HepG2 (cell line): Measurements from ENCODE around the gene CRIP1. TPM values are rescaled to one million over a fixed set of nuclear protein-coding genes. Genes with fewer than 3 reads are reported as not detected.

Source experiments
- ATAC-seq: fragments of 200-7000 bp; cut with Tn5 transposase; 3 replicates; pipeline ENCODE4 v1.9.1; 2020; ENCODE audit warnings: mild to moderate bottlenecking, moderate library complexity
- BruUV-seq: library from RNA; stranded (reverse); fragments of 400-500 nt; replicated peaks from 2 replicates; lab custom pipeline; 2021; lab: Mats Ljungman, UMichigan
- CTCF ChIA-PET: fragments of 300-600 bp; formaldehyde crosslinking; extraction: SDS; loops from one replicate; lab custom pipeline; 2021; ENCODE audit warnings: low total read pairs, inconsistent platforms, low intra/inter-chr PET ratio; lab: Yijun Ruan, JAX
- POLR2A ChIA-PET: fragments of 350-600 bp; sonication (Branson Sonifier 250); formaldehyde crosslinking; loops from one replicate; lab custom pipeline; 2020; ENCODE audit warnings: antibody characterized with exemption, inconsistent platforms; lab: Yijun Ruan, JAX
- DNase-seq: peaks from one replicate; pipeline ENCODE4 v3.0.0-alpha.2; 2015; ENCODE audit warnings: low spot score
- FAIRE-seq: peaks from 3 replicates; lab custom pipeline; 2011; peaks lifted over from hg19 to GRCh38; lab: Jason Lieb, UNC
- H2AFZ ChIP-seq: one replicate; pipeline ENCODE4 v1.6.1; 2011; ENCODE audit warnings: low read length, inconsistent platforms
- H3K27ac ChIP-seq: fragments of 300-600 bp; 3 replicates; pipeline ENCODE4 v1.8.0; 2011; ENCODE audit warnings: mixed run types, mild to moderate bottlenecking, mixed read lengths, low read length, inconsistent platforms; ENCODE audit not compliant: insufficient read depth; ENCODE audit errors: extremely low read length
- H3K27me3 ChIP-seq, 2 experiments: fragments of 200-600 bp in 1 of 2; 2 replicates in 1 of 2; 3 replicates in 1 of 2; pipeline versions ENCODE4 v1.6.0 to v1.8.0; 2011; ENCODE audit warnings: low read length in 2 of 2, mild to moderate bottlenecking in 2 of 2, moderate library complexity in 2 of 2, inconsistent platforms in 1 of 2; ENCODE audit not compliant: insufficient read depth in 2 of 2, control insufficient read depth in 1 of 2
- H3K36me3 ChIP-seq, 2 experiments: fragments of 200-600 bp in 1 of 2; replicated peaks in 1 of 2; 2 replicates in 1 of 2; 3 replicates in 1 of 2; pipeline versions ENCODE4 v1.5.1 to v1.8.0; 2011; ENCODE audit warnings: low read length in 2 of 2, inconsistent platforms in 1 of 2; ENCODE audit not compliant: insufficient read depth in 2 of 2, control insufficient read depth in 1 of 2
- H3K4me1 ChIP-seq: 2 replicates; pipeline ENCODE4 v1.5.1; 2012; ENCODE audit warnings: low read length, inconsistent platforms; ENCODE audit not compliant: insufficient read depth
- H3K4me2 ChIP-seq: 2 replicates; pipeline ENCODE4 v1.6.0; 2011; ENCODE audit warnings: low read depth, low read length, inconsistent platforms
- H3K4me3 ChIP-seq, 3 experiments: fragments of 200-600 bp in 1 of 3; sonication (generic), shearing (Covaris generic) in 1 of 3; replicated peaks in 1 of 3; 2 replicates each; pipeline ENCODE4 v1.5.1; 2011 to 2016; ENCODE audit warnings: low read length in 3 of 3, inconsistent platforms in 2 of 3, low read depth in 2 of 3, mild to moderate bottlenecking in 2 of 3, control low read depth in 1 of 3, mixed read lengths in 1 of 3; ENCODE audit not compliant: insufficient read depth in 1 of 3
- H3K79me2 ChIP-seq: one replicate; pipeline ENCODE4 v1.6.1; 2011; ENCODE audit warnings: low read length, inconsistent platforms; ENCODE audit not compliant: insufficient read depth
- H3K9ac ChIP-seq: 2 replicates; pipeline ENCODE4 v1.6.0; 2011; ENCODE audit warnings: mild to moderate bottlenecking, low read depth, low read length, inconsistent platforms; ENCODE audit not compliant: insufficient read depth
- H3K9me3 ChIP-seq: 2 replicates; pipeline ENCODE4 v1.5.1; 2012; ENCODE audit warnings: mild to moderate bottlenecking, low read length
- H4K20me1 ChIP-seq: 2 replicates; pipeline ENCODE4 v1.6.0; 2011; ENCODE audit warnings: inconsistent platforms, mild to moderate bottlenecking, low read length, moderate library complexity; ENCODE audit not compliant: insufficient read depth
- AGO2 ChIP-seq: fragments of 200-400 bp; formaldehyde crosslinking; optimal IDR thresholded peaks from 2 replicates; pipeline ENCODE3; 2017; ENCODE audit warnings: mild to moderate bottlenecking, low read depth, low read length, moderate library complexity
- ARID3A ChIP-seq: IDR thresholded peaks from 2 replicates; pipeline ENCODE4 v1.6.1; 2012; ENCODE audit warnings: low read depth, low read length, improper control_type of control experiment
- EED ChIP-seq: sonication (generic); formaldehyde crosslinking; IDR thresholded peaks from 2 replicates; pipeline ENCODE4 v1.5.0; 2020; ENCODE audit warnings: mild to moderate bottlenecking, missing genetic modification reagents
- KDM4B ChIP-seq: sonication (generic); formaldehyde crosslinking; IDR thresholded peaks from 2 replicates; pipeline ENCODE4 v1.4.0; 2020; ENCODE audit warnings: missing genetic modification reagents
- ZNF17 ChIP-seq: sonication (generic); formaldehyde crosslinking; IDR thresholded peaks from 2 replicates; pipeline ENCODE4 v1.5.0; 2020; ENCODE audit warnings: mild to moderate bottlenecking, missing genetic modification reagents
- ZNF879 ChIP-seq: sonication (generic); formaldehyde crosslinking; IDR thresholded peaks from 2 replicates; pipeline ENCODE4 v1.8.1; 2023; ENCODE audit warnings: missing genetic modification reagents
- WGBS: methylation state at CpG from one replicate; pipeline ENCODE4 v1.1.6; 2017; ENCODE audit warnings: low lambda C conversion rate; 5-methylcytosine and 5-hydroxymethylcytosine counted together
- in situ Hi-C: cut with HindIII; loops from 2 replicates; pipeline ENCODE4 v1.10.0; 2017; ENCODE audit warnings: low pct_unique_long_range_greater_than_20kb; ENCODE audit not compliant: extremely low pct_ligation_motif_present
- intact Hi-C: fragments of 100-400 bp; cut with micrococcal nuclease; formaldehyde crosslinking; loops from one replicate; pipeline ENCODE4 v1.10.0; 2022; ENCODE audit not compliant: unreplicated experiment
- polyA plus RNA-seq, 8 experiments: library from polyadenylated mRNA; depleted of rRNA in 3 of 8; stranded (reverse) in 7 of 8; unstranded in 1 of 8; fragments of >200 nt; fragmentation: Illumina TruSeq in 4 of 8; extraction: Trizol in 4 of 8; gene quantifications; 2 replicates each; pipeline versions ENCODE4 v1.2.1 to v1.2.3, GENCODE V29; 2011 to 2016; ENCODE audit warnings: low read depth in 4 of 8, missing spikeins in 1 of 8, mixed read lengths in 1 of 8; ENCODE audit not compliant: insufficient read depth in 1 of 8
- total RNA-seq, 5 experiments: library from RNA; depleted of rRNA; stranded (reverse); fragments of >200 nt; fragmentation: Illumina TruSeq; extraction: Trizol; gene quantifications; 2 replicates each; pipeline ENCODE4 v1.2.3, GENCODE V29; 2016; ENCODE audit warnings: low read depth in 1 of 5

The CRIP1 gene
- total and polyA plus RNA-seq, 2 of the 13 experiments (the other 11 are each of a cell fraction or from before 2014, with no cell fraction given) = 53.9 to 59.5 TPM

- BruUV-seq = no TSS peak
- no peaks in the 10 kb centered on the region for H3K4me1 ChIP-seq
- H3K4me2 ChIP-seq = no peak overlapping the region
- 100% methylated on average over 3 of the region's 18 CpGs for WGBS
- H3K79me2 ChIP-seq = peaks cover 36% of the 10 kb centered on the region
- in situ Hi-C loops = no loop called here
- no peak for FAIRE-seq
- no peak overlapping the region for H3K9ac ChIP-seq
- no peak for DNase-seq
- H3K9me3 ChIP-seq = no peaks in the 10 kb centered on the region
- intact Hi-C loops = no loop called here
- ChIA-PET POLR2A (no interaction called here), CTCF (no interaction called here)
- no peak overlapping the region for H3K4me3 ChIP-seq
- H2AFZ ChIP-seq = no peak overlapping the region
- TF ChIP-seq AGO2 (peak; percentile 17), EED (CRISPR knock-in tag) (no peak)
- H3K27ac ChIP-seq = no peak overlapping the region
- no peak for ATAC-seq
- no peaks in the 10 kb centered on the region for H3K27me3 ChIP-seq
- H3K36me3 ChIP-seq = peaks cover 10 to 32% of the 10 kb centered on the region in 2 experiments
- 0 out of 2 replicates have a peak, but pooled peaks cover 3% of the 10 kb centered on the region for H4K20me1 ChIP-seq
Measured at GRCh38 chr14:105437723-105438500, 48.8 kb upstream of the CRIP1 start.

- ATAC-seq (peak; percentile 7; the same call in 1 of the 3 replicates), DNase-seq (no peak), FAIRE-seq (no peak)
- Histone ChIP-seq H3K36me3 (peaks cover 10 to 35% of the 10 kb centered on the region in 2 experiments), H3K27ac (no peak overlapping the region), H3K4me1 (no peaks in the 10 kb centered on the region), H3K79me2 (peaks cover 33% of the 10 kb centered on the region), H2AFZ (no peak overlapping the region), H3K9ac (no peak overlapping the region), H3K4me2 (no peak overlapping the region), H3K27me3 (no peaks in the 10 kb centered on the region), H3K4me3 (no peak overlapping the region), H3K9me3 (no peaks in the 10 kb centered on the region), H4K20me1 (0 out of 2 replicates have a peak, but pooled peaks cover 3% of the 10 kb centered on the region)
- intact Hi-C loops = no loop called here
- in situ Hi-C loops = no loop called here
- ChIA-PET CTCF (no interaction called here), POLR2A (no interaction called here)
- TF ChIP-seq ARID3A = no peak
- TF ChIP-seq AGO2 = peak; percentile 32
- no peak for TF ChIP-seq ZNF17 (CRISPR knock-in tag)
- no peak for TF ChIP-seq ZNF879 (CRISPR knock-in tag)
- TF ChIP-seq KDM4B (CRISPR knock-in tag) = no peak
- TF ChIP-seq, all 625 proteins: peak for 1
- WGBS = 86% methylated on average over 9 of the region's 11 CpGs
- no TSS peak for BruUV-seq
Measured at GRCh38 chr14:105439179-105439578, 47.5 kb upstream of the CRIP1 start.
